SK-N-SH (cell line): ENCODE results near the gene SP4. TPM values are rescaled to one million over a fixed set of nuclear protein-coding genes. Genes with fewer than 3 reads are reported as not detected.

Source experiments
- CTCF ChIA-PET: fragments of 300-600, 350-600 bp; formaldehyde crosslinking; extraction: SDS; loops from one replicate; lab custom pipeline; 2021; lab: Yijun Ruan, JAX
- POLR2A ChIA-PET: fragments of 350-600 bp; sonication (Branson Sonifier 250); formaldehyde crosslinking; extraction: SDS; loops from one replicate; lab custom pipeline; 2020; ENCODE audit warnings: antibody characterized with exemption, inconsistent platforms; lab: Yijun Ruan, JAX
- DNase-seq: peaks from one replicate; pipeline ENCODE4 v3.0.0; 2012
- H2AFZ ChIP-seq: fragments of 200-600 bp; sonication (generic); 2 replicates; pipeline ENCODE4 v1.8.1; 2016; ENCODE audit warnings: antibody characterized with exemption, mild to moderate bottlenecking, low read depth
- H3F3A ChIP-seq: fragments of 200-600 bp; sonication (generic); replicated peaks from 2 replicates; pipeline ENCODE3; 2016; ENCODE audit warnings: antibody characterized with exemption, mild to moderate bottlenecking; ENCODE audit not compliant: insufficient read depth
- H3K27ac ChIP-seq, 2 experiments: fragments of 200-500 bp in 1 of 2; fragments of 200-600 bp in 1 of 2; sonication (Bioruptor generic) in 1 of 2; sonication (generic), shearing (Covaris generic) in 1 of 2; 2 replicates each; pipeline versions ENCODE4 v1.5.1 to v1.6.1; 2014 to 2016; ENCODE audit warnings: low read depth in 2 of 2, inconsistent platforms in 1 of 2, low read length in 1 of 2, mild to moderate bottlenecking in 1 of 2, mixed read lengths in 1 of 2
- H3K27me3 ChIP-seq: fragments of 200-600 bp; sonication (generic), shearing (Covaris generic); 2 replicates; pipeline ENCODE4 v1.6.1; 2016; ENCODE audit warnings: mixed run types; ENCODE audit not compliant: insufficient read depth
- H3K36me3 ChIP-seq, 2 experiments: fragments of 200-500 bp in 1 of 2; fragments of 200-600 bp in 1 of 2; sonication (Bioruptor generic) in 1 of 2; sonication (generic) in 1 of 2; replicated peaks in 1 of 2; 2 replicates each; pipeline versions ENCODE3 to v1.5.1; 2014 to 2016; ENCODE audit warnings: low read length in 1 of 2, mild to moderate bottlenecking in 1 of 2; ENCODE audit not compliant: insufficient read depth in 2 of 2, control insufficient read depth in 1 of 2
- H3K4me1 ChIP-seq, 2 experiments: fragments of 200-500 bp in 1 of 2; fragments of 200-600 bp in 1 of 2; sonication (Bioruptor generic) in 1 of 2; sonication (generic), shearing (Covaris generic) in 1 of 2; 2 replicates each; pipeline versions ENCODE4 v1.5.1 to v1.6.1; 2014 to 2016; ENCODE audit warnings: low read depth in 1 of 2, low read length in 1 of 2, mixed run types in 1 of 2; ENCODE audit not compliant: insufficient read depth in 2 of 2, control insufficient read depth in 1 of 2
- H3K4me2 ChIP-seq: fragments of 200-600 bp; sonication (generic), shearing (Covaris generic); 2 replicates; pipeline ENCODE4 v1.6.1; 2017; ENCODE audit warnings: mixed run types
- H3K4me3 ChIP-seq, 2 experiments: fragments of 200-500 bp in 1 of 2; fragments of 200-600 bp in 1 of 2; sonication (Bioruptor generic) in 1 of 2; sonication (generic), shearing (Covaris generic) in 1 of 2; 2 replicates each; pipeline versions ENCODE4 v1.5.1 to v1.8.1; 2014 to 2016; ENCODE audit warnings: low read depth in 2 of 2, inconsistent platforms in 1 of 2, low read length in 1 of 2, mild to moderate bottlenecking in 1 of 2, mixed read lengths in 1 of 2, moderate library complexity in 1 of 2
- H3K79me2 ChIP-seq: fragments of 200-600 bp; sonication (generic); 2 replicates; pipeline ENCODE4 v1.8.1; 2017; ENCODE audit warnings: mild to moderate bottlenecking; ENCODE audit not compliant: insufficient read depth
- H3K9ac ChIP-seq: fragments of 200-600 bp; sonication (generic); 2 replicates; pipeline ENCODE4 v1.6.1; 2017; ENCODE audit warnings: mixed run types
- H3K9me2 ChIP-seq: fragments of 200-600 bp; sonication (generic); 2 replicates; pipeline ENCODE4 v1.6.1; 2017; ENCODE audit warnings: mixed run types
- H3K9me3 ChIP-seq: fragments of 200-600 bp; sonication (generic); 2 replicates; pipeline ENCODE4 v1.6.1; 2017; ENCODE audit warnings: mixed run types, mild to moderate bottlenecking, moderate library complexity
- H4K20me1 ChIP-seq: fragments of 200-600 bp; sonication (generic); 2 replicates; pipeline ENCODE4 v1.6.1; 2017; ENCODE audit warnings: mild to moderate bottlenecking, mixed run types; ENCODE audit not compliant: insufficient read depth
- CHD2 ChIP-seq: fragments of 150-350 bp; IDR thresholded peaks from 2 replicates; pipeline ENCODE4 v1.6.1; 2018; ENCODE audit warnings: low read length; ENCODE audit not compliant: partially characterized antibody
- EZH2phosphoT487 ChIP-seq: fragments of 200-600 bp; sonication (generic); IDR thresholded peaks from 2 replicates; pipeline ENCODE4 v1.6.1; 2017; ENCODE audit warnings: low read depth, mixed run types, mild to moderate bottlenecking, antibody characterized with exemption, moderate library complexity, borderline replicate concordance
- FOSL2 ChIP-seq: IDR thresholded peaks from 2 replicates; pipeline ENCODE4 v1.4.0; 2012; ENCODE audit warnings: low read depth, mild to moderate bottlenecking, moderate library complexity, borderline replicate concordance
- FOXM1 ChIP-seq: IDR thresholded peaks from 2 replicates; pipeline ENCODE4 v1.4.0; 2012; ENCODE audit warnings: low read depth, mild to moderate bottlenecking
- GABPA ChIP-seq: IDR thresholded peaks from 2 replicates; pipeline ENCODE4 v1.4.0; 2012; ENCODE audit warnings: low read depth, mild to moderate bottlenecking
- MEF2A ChIP-seq: IDR thresholded peaks from 2 replicates; pipeline ENCODE4 v1.4.0; 2012; ENCODE audit warnings: low read depth, borderline replicate concordance
- NRF1 ChIP-seq: IDR thresholded peaks from 2 replicates; pipeline ENCODE4 v1.6.1; 2012; ENCODE audit warnings: low read depth, mild to moderate bottlenecking, low read length
- POLR2AphosphoS5 ChIP-seq: IDR thresholded peaks from 2 replicates; pipeline ENCODE4 v1.6.1; 2012; ENCODE audit warnings: low read depth, low read length
- RCOR1 ChIP-seq: fragments of 150-350 bp; IDR thresholded peaks from 2 replicates; pipeline ENCODE4 v1.6.1; 2017; ENCODE audit warnings: antibody characterized with exemption, low read length
- SMC3 ChIP-seq: IDR thresholded peaks from 2 replicates; pipeline ENCODE4 v1.6.1; 2012; ENCODE audit warnings: low read depth, low read length, improper control_type of control experiment
- TCF12 ChIP-seq: IDR thresholded peaks from 2 replicates; pipeline ENCODE4 v1.4.0; 2012
- TEAD4 ChIP-seq: IDR thresholded peaks from 2 replicates; pipeline ENCODE4 v1.4.0; 2012; ENCODE audit warnings: mild to moderate bottlenecking, borderline replicate concordance; ENCODE audit not compliant: insufficient read depth
- YY1 ChIP-seq: IDR thresholded peaks from 2 replicates; pipeline ENCODE4 v1.4.0; 2012; ENCODE audit warnings: low read depth, mild to moderate bottlenecking
- polyA plus RNA-seq, 3 experiments: library from polyadenylated mRNA; depleted of rRNA; stranded (reverse); fragments of >200 nt; gene quantifications; 2 replicates each; pipeline ENCODE4 v1.2.3, GENCODE V29; 2012
- TF ChIP-seq, protein P1 (sequence below): IDR thresholded peaks from 2 replicates; pipeline ENCODE4 v1.4.0; 2012; ENCODE audit warnings: low read depth, borderline replicate concordance
- TF ChIP-seq, protein P2 (sequence below): IDR thresholded peaks from 2 replicates; pipeline ENCODE4 v1.4.0; 2012; ENCODE audit warnings: low read depth
- TF ChIP-seq, protein P3 (sequence below): IDR thresholded peaks from 2 replicates; pipeline ENCODE4; 2012
- TF ChIP-seq, protein P4 (sequence below): fragments of 150-350 bp; IDR thresholded peaks from 2 replicates; pipeline ENCODE4 v1.6.1; 2016; ENCODE audit warnings: mild to moderate bottlenecking, low read depth, low read length
- TF ChIP-seq, protein P5 (sequence below): fragments of 200-600 bp; sonication (generic); IDR thresholded peaks from 2 replicates; pipeline ENCODE4 v1.6.1; 2017; ENCODE audit warnings: antibody characterized with exemption, mild to moderate bottlenecking, moderate library complexity

The SP4 gene
- polyA plus RNA-seq, 1 of the 3 experiments (the other 2 are of a cell fraction): 1.1 TPM

DNA sequence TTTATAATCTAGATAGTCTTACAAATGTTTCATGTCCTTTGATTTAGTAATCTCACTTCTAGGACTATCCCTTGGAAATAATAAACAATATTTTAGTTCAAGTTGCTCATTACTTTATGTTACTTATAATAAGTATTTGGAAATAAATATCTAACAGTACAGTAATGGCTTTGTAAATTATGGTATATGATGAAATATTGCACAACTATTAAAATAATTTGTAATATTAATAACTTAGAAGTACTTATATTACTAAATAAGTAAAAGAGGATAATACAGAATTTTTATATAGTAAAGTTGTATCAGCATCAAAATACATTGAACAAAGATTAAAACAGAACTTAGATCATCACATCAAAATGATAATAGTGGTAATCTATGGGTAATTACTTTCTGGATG lies 41.1 kb downstream of the SP4 start:
- DNase-seq: no peak
- no peaks in the 10 kb centered on the region for H3K27me3 ChIP-seq
- no peaks in the 10 kb centered on the region for H3K36me3 ChIP-seq
- CTCF ChIA-PET: no interaction called here
- POLR2A ChIA-PET: no interaction called here
- no peaks in the 10 kb centered on the region for H3K9me3 ChIP-seq
- H3K79me2 ChIP-seq: no peaks in the 10 kb centered on the region
- H3K4me3 ChIP-seq: no peak overlapping the region
- no peaks in the 10 kb centered on the region for H3K9me2 ChIP-seq
- no peak overlapping the region for H3K4me2 ChIP-seq
- TF ChIP-seq EZH2phosphoT487 (no peak), NRF1 (no peak), MEF2A (no peak), FOSL2 (no peak), RCOR1 (no peak), CHD2 (no peak), TCF12 (no peak), FOXM1 (no peak), GABPA (no peak), SMC3 (no peak), YY1 (no peak), POLR2AphosphoS5 (no peak), TEAD4 (no peak)
- TF ChIP-seq, protein P1, sequence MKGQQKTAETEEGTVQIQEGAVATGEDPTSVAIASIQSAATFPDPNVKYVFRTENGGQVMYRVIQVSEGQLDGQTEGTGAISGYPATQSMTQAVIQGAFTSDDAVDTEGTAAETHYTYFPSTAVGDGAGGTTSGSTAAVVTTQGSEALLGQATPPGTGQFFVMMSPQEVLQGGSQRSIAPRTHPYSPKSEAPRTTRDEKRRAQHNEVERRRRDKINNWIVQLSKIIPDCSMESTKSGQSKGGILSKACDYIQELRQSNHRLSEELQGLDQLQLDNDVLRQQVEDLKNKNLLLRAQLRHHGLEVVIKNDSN: no peak
- TF ChIP-seq, protein P2, sequence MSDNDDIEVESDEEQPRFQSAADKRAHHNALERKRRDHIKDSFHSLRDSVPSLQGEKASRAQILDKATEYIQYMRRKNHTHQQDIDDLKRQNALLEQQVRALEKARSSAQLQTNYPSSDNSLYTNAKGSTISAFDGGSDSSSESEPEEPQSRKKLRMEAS: no peak
- TF ChIP-seq, protein P3, sequence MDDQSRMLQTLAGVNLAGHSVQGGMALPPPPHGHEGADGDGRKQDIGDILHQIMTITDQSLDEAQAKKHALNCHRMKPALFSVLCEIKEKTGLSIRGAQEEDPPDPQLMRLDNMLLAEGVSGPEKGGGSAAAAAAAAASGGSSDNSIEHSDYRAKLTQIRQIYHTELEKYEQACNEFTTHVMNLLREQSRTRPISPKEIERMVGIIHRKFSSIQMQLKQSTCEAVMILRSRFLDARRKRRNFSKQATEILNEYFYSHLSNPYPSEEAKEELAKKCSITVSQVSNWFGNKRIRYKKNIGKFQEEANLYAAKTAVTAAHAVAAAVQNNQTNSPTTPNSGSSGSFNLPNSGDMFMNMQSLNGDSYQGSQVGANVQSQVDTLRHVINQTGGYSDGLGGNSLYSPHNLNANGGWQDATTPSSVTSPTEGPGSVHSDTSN: no peak
- TF ChIP-seq, protein P4, sequence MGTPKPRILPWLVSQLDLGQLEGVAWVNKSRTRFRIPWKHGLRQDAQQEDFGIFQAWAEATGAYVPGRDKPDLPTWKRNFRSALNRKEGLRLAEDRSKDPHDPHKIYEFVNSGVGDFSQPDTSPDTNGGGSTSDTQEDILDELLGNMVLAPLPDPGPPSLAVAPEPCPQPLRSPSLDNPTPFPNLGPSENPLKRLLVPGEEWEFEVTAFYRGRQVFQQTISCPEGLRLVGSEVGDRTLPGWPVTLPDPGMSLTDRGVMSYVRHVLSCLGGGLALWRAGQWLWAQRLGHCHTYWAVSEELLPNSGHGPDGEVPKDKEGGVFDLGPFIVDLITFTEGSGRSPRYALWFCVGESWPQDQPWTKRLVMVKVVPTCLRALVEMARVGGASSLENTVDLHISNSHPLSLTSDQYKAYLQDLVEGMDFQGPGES: no peak
- TF ChIP-seq, protein P5, sequence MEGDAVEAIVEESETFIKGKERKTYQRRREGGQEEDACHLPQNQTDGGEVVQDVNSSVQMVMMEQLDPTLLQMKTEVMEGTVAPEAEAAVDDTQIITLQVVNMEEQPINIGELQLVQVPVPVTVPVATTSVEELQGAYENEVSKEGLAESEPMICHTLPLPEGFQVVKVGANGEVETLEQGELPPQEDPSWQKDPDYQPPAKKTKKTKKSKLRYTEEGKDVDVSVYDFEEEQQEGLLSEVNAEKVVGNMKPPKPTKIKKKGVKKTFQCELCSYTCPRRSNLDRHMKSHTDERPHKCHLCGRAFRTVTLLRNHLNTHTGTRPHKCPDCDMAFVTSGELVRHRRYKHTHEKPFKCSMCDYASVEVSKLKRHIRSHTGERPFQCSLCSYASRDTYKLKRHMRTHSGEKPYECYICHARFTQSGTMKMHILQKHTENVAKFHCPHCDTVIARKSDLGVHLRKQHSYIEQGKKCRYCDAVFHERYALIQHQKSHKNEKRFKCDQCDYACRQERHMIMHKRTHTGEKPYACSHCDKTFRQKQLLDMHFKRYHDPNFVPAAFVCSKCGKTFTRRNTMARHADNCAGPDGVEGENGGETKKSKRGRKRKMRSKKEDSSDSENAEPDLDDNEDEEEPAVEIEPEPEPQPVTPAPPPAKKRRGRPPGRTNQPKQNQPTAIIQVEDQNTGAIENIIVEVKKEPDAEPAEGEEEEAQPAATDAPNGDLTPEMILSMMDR: no peak
- no peak overlapping the region for H3K9ac ChIP-seq
- H4K20me1 ChIP-seq: no peaks in the 10 kb centered on the region
- H2AFZ ChIP-seq: no peak overlapping the region
- no peaks in the 10 kb centered on the region for H3F3A ChIP-seq
- H3K27ac ChIP-seq: no peak overlapping the region
- no peaks in the 10 kb centered on the region for H3K4me1 ChIP-seq
